ENCODE data around the gene FERMT2. TPM values are rescaled to one million over a fixed set of nuclear protein-coding genes. Genes with fewer than 3 reads are reported as not detected.

FERMT2 gene
- polyA plus RNA-seq, 1 experiment = 485 TPM

DNA sequence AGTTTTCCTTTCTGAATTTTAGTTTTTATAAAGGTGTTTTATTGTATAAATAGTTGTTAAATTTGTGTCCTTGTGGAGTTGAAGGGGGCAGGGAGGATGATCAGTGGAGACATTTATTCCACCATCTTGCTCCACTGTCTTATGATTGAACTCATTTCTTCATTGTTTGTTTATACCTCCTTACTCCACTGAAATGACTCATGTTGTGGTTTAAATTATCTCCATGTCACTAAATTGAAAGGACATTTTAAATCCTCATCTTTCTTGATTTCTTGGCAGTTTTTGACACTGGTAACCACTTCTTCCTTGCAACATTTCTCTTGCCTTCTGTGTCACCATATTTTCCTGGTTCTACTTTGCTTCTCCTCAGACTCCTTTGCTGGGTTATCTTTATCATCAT, 23.6 kb upstream of the FERMT2 start:
- no peak for DNase-seq (ENCODE audit: low read depth, low spot score)

DNA sequence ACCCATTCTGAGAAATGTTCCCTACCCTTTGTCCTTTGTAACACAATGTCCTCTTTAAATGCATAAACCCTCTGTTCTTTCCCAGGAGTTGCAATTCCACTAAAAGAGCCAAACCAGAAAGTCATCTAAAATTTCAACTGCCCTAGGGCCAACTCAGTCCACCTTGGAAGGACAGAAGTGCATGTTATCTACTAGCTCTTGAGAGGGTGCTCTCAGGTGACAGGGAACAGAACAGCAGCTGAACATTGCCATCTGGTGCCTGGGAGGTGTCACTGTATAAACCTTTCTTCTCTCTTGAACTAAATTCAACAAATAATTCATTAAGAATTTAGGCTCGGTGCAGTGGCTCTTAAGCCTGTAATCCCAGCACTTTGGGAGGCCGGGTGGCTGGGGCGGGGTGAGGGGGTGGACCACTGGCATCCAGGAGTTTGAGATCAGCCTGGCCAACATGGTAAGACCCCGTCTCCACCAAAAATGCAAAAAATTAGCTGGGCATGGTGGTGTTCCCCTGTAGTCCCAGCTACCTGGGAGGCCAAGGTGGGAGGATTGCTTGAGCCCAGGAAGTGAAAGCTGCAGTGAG, 10.3 kb upstream of the FERMT2 start:
- H3K27me3 ChIP-seq (ENCODE audit: control insufficient read depth, insufficient read depth, low read length) = no peaks in the 10 kb centered on the region
- DNase-seq (ENCODE audit: low read depth, low spot score) = peak; percentile 21
- CTCF ChIA-PET = interaction anchor here (0.7 to 2.0 kb wide), 9 partner anchors 12 to 1387 kb away, joined by 3 to 15 read pairs (median 3); no protein-coding TSS in a partner anchor
- no peaks in the 10 kb centered on the region for H3K9me3 ChIP-seq (ENCODE audit: control insufficient read depth, insufficient read depth, low read length)
- H3K27ac ChIP-seq (ENCODE audit: low read depth, low read length) = no peak overlapping the region
- TF ChIP-seq, protein P1, sequence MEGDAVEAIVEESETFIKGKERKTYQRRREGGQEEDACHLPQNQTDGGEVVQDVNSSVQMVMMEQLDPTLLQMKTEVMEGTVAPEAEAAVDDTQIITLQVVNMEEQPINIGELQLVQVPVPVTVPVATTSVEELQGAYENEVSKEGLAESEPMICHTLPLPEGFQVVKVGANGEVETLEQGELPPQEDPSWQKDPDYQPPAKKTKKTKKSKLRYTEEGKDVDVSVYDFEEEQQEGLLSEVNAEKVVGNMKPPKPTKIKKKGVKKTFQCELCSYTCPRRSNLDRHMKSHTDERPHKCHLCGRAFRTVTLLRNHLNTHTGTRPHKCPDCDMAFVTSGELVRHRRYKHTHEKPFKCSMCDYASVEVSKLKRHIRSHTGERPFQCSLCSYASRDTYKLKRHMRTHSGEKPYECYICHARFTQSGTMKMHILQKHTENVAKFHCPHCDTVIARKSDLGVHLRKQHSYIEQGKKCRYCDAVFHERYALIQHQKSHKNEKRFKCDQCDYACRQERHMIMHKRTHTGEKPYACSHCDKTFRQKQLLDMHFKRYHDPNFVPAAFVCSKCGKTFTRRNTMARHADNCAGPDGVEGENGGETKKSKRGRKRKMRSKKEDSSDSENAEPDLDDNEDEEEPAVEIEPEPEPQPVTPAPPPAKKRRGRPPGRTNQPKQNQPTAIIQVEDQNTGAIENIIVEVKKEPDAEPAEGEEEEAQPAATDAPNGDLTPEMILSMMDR (IDR thresholded peaks at IDR 0.05; ENCODE audit: low read depth, low read length) = peak; percentile 57
- H3K4me3 ChIP-seq (ENCODE audit: low read depth, low read length) = no peak overlapping the region
- POLR2A ChIA-PET = no interaction called here

More for the DNA sequence above, 23.6 kb upstream of the FERMT2 start:
- H3K27me3 ChIP-seq (ENCODE audit: control insufficient read depth, insufficient read depth, low read length) = no peaks in the 10 kb centered on the region
- no peaks in the 10 kb centered on the region for H3K9me3 ChIP-seq (ENCODE audit: control insufficient read depth, insufficient read depth, low read length)
- CTCF ChIA-PET = no interaction called here
- no peak overlapping the region for H3K27ac ChIP-seq (ENCODE audit: low read depth, low read length)
- TF ChIP-seq, protein P1 (IDR thresholded peaks at IDR 0.05; ENCODE audit: low read depth, low read length) = no peak
- POLR2A ChIA-PET = no interaction called here
- H3K4me3 ChIP-seq (ENCODE audit: low read depth, low read length) = no peak overlapping the region

DNA sequence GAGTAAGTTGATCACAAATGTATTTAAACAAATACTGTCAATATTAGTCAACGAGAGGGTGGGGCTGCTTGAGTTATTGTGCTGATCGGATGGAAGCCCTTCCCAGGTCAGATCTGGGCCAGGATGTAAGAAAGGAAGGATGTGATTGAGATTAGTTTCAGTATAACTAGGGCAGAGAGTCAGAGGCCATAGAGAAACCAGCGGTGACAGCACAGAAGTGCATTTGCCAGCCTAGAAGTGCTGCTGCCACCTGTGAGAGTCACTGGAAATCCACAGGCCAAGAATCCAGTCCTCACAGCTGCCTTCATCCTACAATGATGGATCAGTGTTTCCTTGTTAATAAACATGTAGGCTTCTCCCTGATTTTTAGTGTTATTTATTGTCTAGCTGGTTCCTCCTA, 9.8 kb upstream of the FERMT2 start:
- Histone ChIP-seq H3K27me3 (ENCODE audit: control insufficient read depth, insufficient read depth, low read length) (no peaks in the 10 kb centered on the region), H3K4me3 (ENCODE audit: low read depth, low read length) (no peak overlapping the region), H3K9me3 (ENCODE audit: control insufficient read depth, insufficient read depth, low read length) (no peaks in the 10 kb centered on the region), H3K27ac (ENCODE audit: low read depth, low read length) (no peak overlapping the region)
- CTCF ChIA-PET = interaction anchor here (0.7 to 2.0 kb wide), 9 partner anchors 8 to 1388 kb away, joined by 3 to 15 read pairs (median 3); no protein-coding TSS in a partner anchor
- no peak for DNase-seq (ENCODE audit: low read depth, low spot score)
- POLR2A ChIA-PET = no interaction called here
- TF ChIP-seq, protein P1 (IDR thresholded peaks at IDR 0.05; ENCODE audit: low read depth, low read length) = no peak

DNA sequence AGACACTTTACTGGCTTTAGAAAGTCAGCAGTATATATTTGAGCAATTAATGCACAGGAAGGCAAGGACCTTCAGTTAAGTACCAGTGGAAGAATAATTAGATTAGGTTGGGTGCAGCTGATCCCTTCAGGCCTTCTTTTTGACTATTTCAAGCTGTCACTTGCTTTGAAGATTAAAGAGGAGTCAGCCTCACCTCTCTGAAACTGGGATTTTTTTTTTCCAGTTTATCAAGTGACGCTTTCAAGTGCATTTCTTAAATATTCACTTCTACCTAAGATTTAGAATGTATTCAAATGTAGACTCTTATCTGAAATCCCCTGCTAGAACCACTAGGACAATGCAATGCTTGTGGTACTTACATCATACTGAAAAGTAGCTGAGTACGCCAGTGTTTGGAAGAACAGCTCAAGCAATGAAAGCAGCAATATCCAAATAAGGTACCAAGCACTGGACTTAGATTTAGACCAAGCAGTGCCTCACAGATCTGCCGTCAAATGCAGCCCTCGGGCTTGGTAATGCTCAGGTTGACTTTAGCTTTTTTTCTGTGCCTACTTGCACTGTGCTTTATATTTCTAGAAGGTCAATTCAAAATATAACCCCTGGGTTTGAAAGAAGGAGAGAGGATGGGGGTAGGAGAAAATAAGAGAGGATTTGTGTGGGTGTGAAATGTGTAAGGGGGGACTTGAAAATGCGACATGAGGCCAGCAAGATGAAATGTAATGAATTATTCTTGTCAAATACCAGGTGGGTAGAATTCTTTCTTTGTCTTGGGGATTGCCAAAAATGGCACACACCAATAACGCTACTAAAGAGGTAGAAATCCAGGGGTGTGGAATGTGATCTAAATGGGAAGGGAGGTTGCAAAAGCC, 3.7 kb upstream of the FERMT2 start:
- TF ChIP-seq, protein P1 (IDR thresholded peaks at IDR 0.05; ENCODE audit: low read depth, low read length) = peak; percentile 42
- Histone ChIP-seq H3K9me3 (ENCODE audit: control insufficient read depth, insufficient read depth, low read length) (no peaks in the 10 kb centered on the region; the same call in 1 of the 2 replicates), H3K27ac (ENCODE audit: low read depth, low read length) (peak overlapping the region; percentile 84), H3K4me3 (ENCODE audit: low read depth, low read length) (peak overlapping the region; percentile 35; the same call in 1 of the 2 replicates), H3K27me3 (ENCODE audit: control insufficient read depth, insufficient read depth, low read length) (no peaks in the 10 kb centered on the region)
- ChIA-PET CTCF (interaction anchor here (1.0 to 1.7 kb wide), 3 partner anchors 29 to 100 kb away, joined by 3 to 4 read pairs (median 3); no protein-coding TSS in a partner anchor), POLR2A (no interaction called here)
- DNase-seq (ENCODE audit: low read depth, low spot score) = peak; percentile 84
